22Rv1 (cell line): ENCODE measurements around the gene ANAPC4.

Experiments used
- H3K27ac ChIP-seq: fragments of 450-650 bp; 2 replicates; pipeline ENCODE4 v1.5.1; 2017
- ZFX ChIP-seq: fragments of 450-650 bp; IDR thresholded peaks from 2 replicates; pipeline ENCODE4 v1.6.1; 2017; ENCODE audit warnings: antibody characterized with exemption, borderline replicate concordance
- TF ChIP-seq, protein P1 (sequence below): fragments of 450-650 bp; IDR thresholded peaks from 2 replicates; pipeline ENCODE4 v1.5.1; 2017; ENCODE audit warnings: mild to moderate bottlenecking

The ANAPC4 gene

GRCh38 chr4:25433966-25434827 is 57.1 kb downstream of the ANAPC4 start:
- no peak overlapping the region for H3K27ac ChIP-seq
- no peak for TF ChIP-seq ZFX
- TF ChIP-seq, protein P1, sequence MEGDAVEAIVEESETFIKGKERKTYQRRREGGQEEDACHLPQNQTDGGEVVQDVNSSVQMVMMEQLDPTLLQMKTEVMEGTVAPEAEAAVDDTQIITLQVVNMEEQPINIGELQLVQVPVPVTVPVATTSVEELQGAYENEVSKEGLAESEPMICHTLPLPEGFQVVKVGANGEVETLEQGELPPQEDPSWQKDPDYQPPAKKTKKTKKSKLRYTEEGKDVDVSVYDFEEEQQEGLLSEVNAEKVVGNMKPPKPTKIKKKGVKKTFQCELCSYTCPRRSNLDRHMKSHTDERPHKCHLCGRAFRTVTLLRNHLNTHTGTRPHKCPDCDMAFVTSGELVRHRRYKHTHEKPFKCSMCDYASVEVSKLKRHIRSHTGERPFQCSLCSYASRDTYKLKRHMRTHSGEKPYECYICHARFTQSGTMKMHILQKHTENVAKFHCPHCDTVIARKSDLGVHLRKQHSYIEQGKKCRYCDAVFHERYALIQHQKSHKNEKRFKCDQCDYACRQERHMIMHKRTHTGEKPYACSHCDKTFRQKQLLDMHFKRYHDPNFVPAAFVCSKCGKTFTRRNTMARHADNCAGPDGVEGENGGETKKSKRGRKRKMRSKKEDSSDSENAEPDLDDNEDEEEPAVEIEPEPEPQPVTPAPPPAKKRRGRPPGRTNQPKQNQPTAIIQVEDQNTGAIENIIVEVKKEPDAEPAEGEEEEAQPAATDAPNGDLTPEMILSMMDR, result no peak

GRCh38 chr4:25437926-25438325 is 60.9 kb downstream of the ANAPC4 start:
- H3K27ac ChIP-seq, result no peak overlapping the region
- no peak for TF ChIP-seq ZFX
- TF ChIP-seq, protein P1, result no peak

DNA sequence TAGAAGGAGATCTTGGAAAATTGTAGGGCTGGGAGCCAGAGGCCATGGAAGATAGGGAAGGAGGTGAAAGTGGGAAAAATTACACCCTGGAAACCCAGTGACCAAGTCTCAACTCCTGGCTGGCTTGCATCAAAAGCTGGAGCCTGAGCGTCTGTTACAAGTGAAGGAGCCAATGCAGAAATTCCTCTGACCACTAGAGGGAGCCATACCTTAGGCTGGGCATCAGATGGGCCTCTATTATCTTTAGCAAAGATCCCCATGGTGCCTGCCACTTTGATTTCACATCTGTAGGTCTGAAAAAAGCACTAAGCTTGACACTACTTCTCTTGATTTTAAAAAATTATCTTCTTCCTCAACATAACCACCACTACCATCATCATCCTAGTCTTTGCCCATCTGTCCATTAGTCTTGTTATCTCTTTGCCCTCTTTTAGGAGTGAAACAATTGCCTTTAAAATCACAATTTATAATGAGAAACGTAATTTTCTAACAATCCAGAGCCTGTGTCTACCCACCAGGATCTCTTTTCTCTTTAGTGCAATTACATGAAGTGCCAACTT is 62.9 kb downstream of the ANAPC4 start:
- TF ChIP-seq, protein P1, result peak; percentile 97
- TF ChIP-seq ZFX, result no peak

DNA sequence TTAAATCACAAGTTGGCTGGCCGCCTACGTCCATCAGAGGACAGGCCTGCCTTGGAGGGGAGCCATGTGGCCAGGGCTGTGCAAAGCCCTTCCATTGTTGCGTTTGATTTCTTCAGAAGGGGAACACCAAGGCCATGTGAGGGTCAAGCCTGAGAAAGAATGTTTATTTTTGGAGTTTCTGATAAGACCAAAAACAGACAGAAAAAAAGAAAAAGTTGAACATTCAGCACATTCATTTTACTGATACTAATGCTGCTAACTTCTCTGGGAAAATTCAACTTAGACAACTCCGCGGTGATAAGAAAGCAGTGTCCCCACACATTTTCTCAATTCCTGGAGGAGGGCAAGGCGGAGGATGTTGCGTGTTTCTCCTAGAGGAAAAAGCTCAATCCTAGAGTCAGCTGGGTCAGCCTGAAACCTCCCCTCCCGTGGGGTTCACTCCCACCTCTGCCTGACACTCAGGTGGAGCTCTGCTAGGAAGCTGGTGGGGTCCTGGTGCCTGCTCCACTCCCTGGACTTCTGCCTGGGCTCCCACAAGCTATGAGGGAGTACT is 63.5 kb downstream of the ANAPC4 start:
- H3K27ac ChIP-seq, result no peak overlapping the region
- TF ChIP-seq, protein P1, result no peak
- TF ChIP-seq ZFX, result no peak

More for the DNA sequence above, 62.9 kb downstream of the ANAPC4 start:
- H3K27ac ChIP-seq, result no peak overlapping the region

DNA sequence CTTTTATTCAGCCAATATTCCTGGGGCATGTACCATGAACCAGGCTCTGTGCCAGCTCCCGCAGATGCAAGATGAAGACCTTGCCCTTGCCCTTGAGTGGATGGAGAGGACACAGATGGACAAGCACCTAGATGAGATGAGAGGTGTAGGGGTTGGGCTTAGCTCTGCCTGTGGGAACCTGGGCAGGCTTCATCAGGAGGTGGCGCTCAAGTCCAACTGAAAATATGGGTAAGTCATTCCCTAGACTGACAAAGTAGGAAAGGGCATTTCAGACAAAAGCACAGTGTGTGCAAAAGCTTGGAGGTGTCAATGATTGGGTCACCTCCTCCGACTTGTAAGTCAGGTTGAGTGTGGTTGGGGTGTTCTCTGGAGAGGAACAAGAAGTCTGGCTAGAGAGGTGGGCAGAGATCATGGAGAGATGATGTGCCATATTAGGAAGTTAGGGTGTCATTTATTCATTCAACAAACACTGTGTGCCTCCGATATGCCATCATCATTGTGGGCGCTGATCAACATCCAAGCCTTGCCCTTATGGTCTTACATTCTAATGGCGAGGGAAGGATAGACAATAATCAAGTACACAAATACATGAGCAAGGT is 64.6 kb downstream of the ANAPC4 start:
- H3K27ac ChIP-seq, result no peak overlapping the region
- TF ChIP-seq, protein P1, result peak; percentile 79
- TF ChIP-seq ZFX, result no peak

DNA sequence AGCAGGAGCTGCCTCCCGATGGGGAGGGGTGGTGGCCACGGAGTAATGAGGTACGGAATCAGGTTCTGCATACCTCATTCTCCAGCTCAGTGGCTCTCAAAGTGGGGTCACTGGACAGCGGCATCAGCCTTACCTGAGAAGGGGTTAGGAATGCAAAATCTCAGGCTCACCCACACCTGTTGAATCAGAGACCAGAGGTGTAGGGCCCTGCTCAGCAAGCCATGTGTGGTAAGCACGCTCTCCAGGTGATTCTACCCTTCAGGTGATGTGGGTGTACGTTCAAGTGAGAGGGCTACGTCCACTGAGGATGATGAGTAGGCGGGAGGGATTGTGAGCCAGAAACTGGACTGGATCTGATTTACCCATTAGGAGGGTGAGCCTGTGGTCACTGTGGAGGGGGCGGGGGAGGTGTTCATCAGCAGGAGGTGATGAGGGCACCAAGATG is 65.8 kb downstream of the ANAPC4 start:
- TF ChIP-seq, protein P1, result no peak
- no peak for TF ChIP-seq ZFX

GRCh38 chr4:25443851-25444250 is 66.8 kb downstream of the ANAPC4 start:
- no peak for TF ChIP-seq ZFX
- no peak overlapping the region for H3K27ac ChIP-seq

More for the DNA sequence above, 65.8 kb downstream of the ANAPC4 start:
- H3K27ac ChIP-seq, result no peak overlapping the region
